ENCODE data around the gene PROSER3.

GRCh38 chr19:35740108-35740422, 17.9 kb upstream of the PROSER3 start:
- TF ChIP-seq CTCF (IDR thresholded peaks at IDR 0.05; ENCODE audit: extremely low read depth in 1 of 2, insufficient read depth in 1 of 2, low read depth in 1 of 2, low read length in 2 of 2) = no peak
- TF ChIP-seq MAX (IDR thresholded peaks at IDR 0.05; ENCODE audit: insufficient read depth, insufficient read length) = no peak
- TF ChIP-seq POLR2A (IDR thresholded peaks at IDR 0.05; ENCODE audit: low read depth, low read length) = no peak
